Upper lobe of left lung (tissue), 6 donors: ENCODE measurements around the gene OR2B6. TPM values are rescaled to one million over a fixed set of nuclear protein-coding genes. Genes with fewer than 3 reads are reported as not detected.

ENCODE experiments used
- ATAC-seq, 2 donors: fragments of 200-7000 bp; cut with Tn5 transposase; one replicate each; pipeline ENCODE4 v1.9.1; 2022; ENCODE audit warnings: mild to moderate bottlenecking in 2 of 2, moderate library complexity in 2 of 2; ENCODE audit not compliant: low FRiP score in 2 of 2
- DNase-seq, 2 donors: peaks; one replicate each; pipeline ENCODE4 v3.0.0-alpha.2; 2019 to 2020
- H3K27ac ChIP-seq, 4 donors: fragments of 200-600 bp; sonication (generic); one replicate each; pipeline ENCODE4 v1.5.1; 2016 to 2019
- H3K27me3 ChIP-seq, 4 donors: fragments of 200-600 bp; sonication (generic); one replicate each; pipeline ENCODE4 v1.5.1; 2017 to 2019
- H3K36me3 ChIP-seq, 4 donors: fragments of 200-600 bp; sonication (generic); one replicate each; pipeline ENCODE4 v1.5.1; 2016 to 2019
- H3K4me1 ChIP-seq, 4 donors: fragments of 200-600 bp; sonication (generic); one replicate each; pipeline ENCODE4 v1.5.1; 2018 to 2019
- H3K4me3 ChIP-seq, 4 donors: fragments of 200-600 bp; sonication (generic); one replicate each; pipeline ENCODE4 v1.5.1; 2017 to 2019; ENCODE audit warnings: mild to moderate bottlenecking in 2 of 4, moderate library complexity in 1 of 4
- H3K9me3 ChIP-seq, 4 donors: fragments of 200-600 bp; sonication (generic); one replicate each; pipeline ENCODE4 v1.5.1; 2018 to 2019
- CTCF ChIP-seq, 6 experiments: fragments of 450-650 bp in 4 of 6; fragments of 200-600 bp in 2 of 6; sonication (generic) in 2 of 6; IDR thresholded peaks; one replicate each; pipeline ENCODE4 v1.5.1; 2016 to 2019; ENCODE audit warnings: antibody characterized with exemption in 6 of 6
- EP300 ChIP-seq, 4 donors: sonication (generic); formaldehyde crosslinking; IDR thresholded peaks; one replicate each; pipeline ENCODE4 v1.5.1; 2017; ENCODE audit warnings: antibody characterized with exemption in 4 of 4, control low read depth in 2 of 4
- POLR2A ChIP-seq, 4 donors: fragments of 450-650 bp; IDR thresholded peaks; one replicate each; pipeline ENCODE4 v1.5.1; 2016 to 2017; ENCODE audit warnings: antibody characterized with exemption in 4 of 4, mild to moderate bottlenecking in 2 of 4
- POLR2AphosphoS5 ChIP-seq, 2 donors: sonication (generic); formaldehyde crosslinking; IDR thresholded peaks; one replicate each; pipeline ENCODE4 v1.5.1; 2017; ENCODE audit warnings: antibody characterized with exemption in 2 of 2
- WGBS, 2 donors: methylation state at CpG; one replicate each; pipeline ENCODE4 v1.1.5; 2017 to 2018; 5-methylcytosine and 5-hydroxymethylcytosine counted together
- total RNA-seq, 6 donors: library from RNA; depleted of rRNA in 4 of 6; stranded (reverse); fragments of >200 nt in 4 of 6; gene quantifications; one replicate each; pipeline versions ENCODE4 v1.1.0 to v1.2.1, GENCODE V29; 2016 to 2021
- donor health status: DM: no; HTN: no; CAD: no; lungs with moderate emphysema.
- donor health status: DM: no; HTN: yes; CAD: no; lungs with severe emphysema.

OR2B6 gene
- total RNA-seq, 6 donors from 2014 or later, result not detected

- WGBS, 2 donors, result 94 to 97% methylated on average over 5 to 23 of the region's 23 CpGs
- DNase-seq, result peak in 1 of 2 donors; percentile 53
- no peaks in the 10 kb centered on the region for H3K27me3 ChIP-seq
Observed at GRCh38 chr6:27966816-27967426, 9.9 kb downstream of the OR2B6 start.

GRCh38 chr6:27970444-27970843, 13.4 kb downstream of the OR2B6 start:
- TF ChIP-seq POLR2AphosphoS5 (IDR thresholded peaks at IDR 0.05) (no peak), POLR2A (IDR thresholded peaks at IDR 0.05) (no peak), CTCF (IDR thresholded peaks at IDR 0.05) (no peak), EP300 (IDR thresholded peaks at IDR 0.05) (no peak)
- ATAC-seq, result no peak
- WGBS, 2 donors, result 89 to 96% methylated on average over 2 of the region's 2 CpGs

More at GRCh38 chr6:27966816-27967426, 9.9 kb downstream of the OR2B6 start:
- TF ChIP-seq POLR2A (IDR thresholded peaks at IDR 0.05) (no peak), EP300 (IDR thresholded peaks at IDR 0.05) (no peak), POLR2AphosphoS5 (IDR thresholded peaks at IDR 0.05) (no peak), CTCF (IDR thresholded peaks at IDR 0.05) (no peak)
- Histone ChIP-seq H3K36me3 (no peaks in the 10 kb centered on the region), H3K4me1 (no peaks in the 10 kb centered on the region), H3K27ac (no peak overlapping the region), H3K4me3 (no peak overlapping the region), H3K9me3 (peaks cover 0 to 6% (median 4%) of the 10 kb centered on the region in 4 donors)
- no peak for ATAC-seq

GRCh38 chr6:27972750-27973149, 15.7 kb downstream of the OR2B6 start:
- Histone ChIP-seq H3K9me3 (peaks cover 0 to 6% (median 4%) of the 10 kb centered on the region in 4 donors), H3K4me3 (no peak overlapping the region), H3K27me3 (no peaks in the 10 kb centered on the region), H3K36me3 (no peaks in the 10 kb centered on the region), H3K27ac (no peak overlapping the region), H3K4me1 (no peaks in the 10 kb centered on the region)
- TF ChIP-seq EP300 (IDR thresholded peaks at IDR 0.05), result no peak
- no peak for TF ChIP-seq POLR2A (IDR thresholded peaks at IDR 0.05)
- TF ChIP-seq CTCF (IDR thresholded peaks at IDR 0.05), result no peak
- no peak for TF ChIP-seq POLR2AphosphoS5 (IDR thresholded peaks at IDR 0.05)
- DNase-seq, result no peak
- 80 to 82% methylated on average over 4 of the region's 4 CpGs for WGBS, 2 donors
- ATAC-seq, result no peak

More at GRCh38 chr6:27970444-27970843, 13.4 kb downstream of the OR2B6 start:
- Histone ChIP-seq H3K27me3 (no peaks in the 10 kb centered on the region), H3K27ac (no peak overlapping the region), H3K9me3 (peaks cover 0 to 6% (median 4%) of the 10 kb centered on the region in 4 donors), H3K4me3 (no peak overlapping the region), H3K36me3 (no peaks in the 10 kb centered on the region), H3K4me1 (no peaks in the 10 kb centered on the region)
- no peak for DNase-seq

- Histone ChIP-seq H3K9me3 (no peaks in the 10 kb centered on the region), H3K36me3 (no peaks in the 10 kb centered on the region), H3K4me3 (no peak overlapping the region), H3K27ac (no peak overlapping the region), H3K4me1 (no peaks in the 10 kb centered on the region), H3K27me3 (no peaks in the 10 kb centered on the region)
- ATAC-seq, result no peak
- TF ChIP-seq POLR2A (IDR thresholded peaks at IDR 0.05), result no peak
- no peak for TF ChIP-seq CTCF (IDR thresholded peaks at IDR 0.05)
- TF ChIP-seq EP300 (IDR thresholded peaks at IDR 0.05), result no peak
- TF ChIP-seq POLR2AphosphoS5 (IDR thresholded peaks at IDR 0.05), result no peak
- no peak for DNase-seq
- 73 to 77% methylated on average over 8 of the region's 8 CpGs for WGBS, 2 donors
Observed at GRCh38 chr6:27977387-27977786, 20.3 kb downstream of the OR2B6 start.

GRCh38 chr6:27978705-27979104, 21.7 kb downstream of the OR2B6 start:
- DNase-seq, result no peak
- H3K4me1 ChIP-seq, result no peaks in the 10 kb centered on the region

More at GRCh38 chr6:27978705-27979104, 21.7 kb downstream of the OR2B6 start:
- Histone ChIP-seq H3K27ac (no peak overlapping the region), H3K36me3 (no peaks in the 10 kb centered on the region), H3K4me3 (no peak overlapping the region), H3K27me3 (no peaks in the 10 kb centered on the region), H3K9me3 (no peaks in the 10 kb centered on the region)
- TF ChIP-seq EP300 (IDR thresholded peaks at IDR 0.05), result no peak
- TF ChIP-seq POLR2A (IDR thresholded peaks at IDR 0.05), result no peak
- no peak for TF ChIP-seq CTCF (IDR thresholded peaks at IDR 0.05)
- TF ChIP-seq POLR2AphosphoS5 (IDR thresholded peaks at IDR 0.05), result no peak
- no peak for ATAC-seq
